Erythroblast (primary cell): ENCODE results near the gene PRKAG3.

Experiments used
- GATA1 ChIP-seq: IDR thresholded peaks from 2 replicates; pipeline ENCODE4 v1.6.1; 2011; ENCODE audit warnings: low read depth, mild to moderate bottlenecking, control low read depth, low read length, moderate library complexity
- POLR2A ChIP-seq: IDR thresholded peaks from 2 replicates; pipeline ENCODE4 v1.6.1; 2011; ENCODE audit warnings: mild to moderate bottlenecking, low read length

- no peak for TF ChIP-seq POLR2A
- TF ChIP-seq GATA1, result no peak
Observed at GRCh38 chr2:218804817-218805216, 26.8 kb downstream of the PRKAG3 start.
